Measurements from ENCODE around the gene ANKRD62.

- TF ChIP-seq TAF1 (IDR thresholded peaks at IDR 0.05; ENCODE audit: borderline replicate concordance, insufficient read depth, low read length): no peak
- TF ChIP-seq REST (IDR thresholded peaks at IDR 0.05; ENCODE audit: insufficient read depth in 1 of 2, low read depth in 2 of 2, low read length in 2 of 2): no peak
- no peak for TF ChIP-seq POLR2AphosphoS5 (IDR thresholded peaks at IDR 0.05; ENCODE audit: low read depth, low read length)
- TF ChIP-seq SIN3A (IDR thresholded peaks at IDR 0.05; ENCODE audit: borderline replicate concordance, insufficient read depth, low read length): no peak
- TF ChIP-seq FOXP2 (optimal IDR thresholded peaks at IDR 0.05; ENCODE audit: borderline replicate concordance, extremely low read depth, extremely low read length, insufficient read depth): no peak
Observed at GRCh38 chr18:12060182-12060870, 33.3 kb upstream of the ANKRD62 start.

All from PFSK-1 (cell line).